Fibroblast of the aortic adventitia (primary cell): ENCODE results near the gene TIA1. TPM values are rescaled to one million over a fixed set of nuclear protein-coding genes. Genes with fewer than 3 reads are reported as not detected.

Experiments used
- DNase-seq: peaks from one replicate; pipeline ENCODE4 v3.0.0-alpha.2; 2010; ENCODE audit warnings: low read depth
- H3K4me3 ChIP-seq: 2 replicates; pipeline ENCODE4 v1.5.1; 2011; ENCODE audit warnings: low read depth, mild to moderate bottlenecking, control low read depth, low read length, moderate library complexity
- CTCF ChIP-seq: IDR thresholded peaks from 2 replicates; pipeline ENCODE4 v1.5.1; 2011; ENCODE audit warnings: mild to moderate bottlenecking, low read length, control low read depth, inconsistent platforms; ENCODE audit not compliant: insufficient read depth
- total RNA-seq: library from RNA; depleted of rRNA; stranded (reverse); fragments of >200 nt; gene quantifications from 2 replicates; pipeline ENCODE4 v1.2.3, GENCODE V29; 2012; ENCODE audit warnings: low replicate concordance

The TIA1 gene
- total RNA-seq, 1 donor: 79.0 TPM

- no peak overlapping the region for H3K4me3 ChIP-seq
- DNase-seq: no peak
- no peak for TF ChIP-seq CTCF
Observed at GRCh38 chr2:70214365-70214764, 34.1 kb downstream of the TIA1 start.

GRCh38 chr2:70212298-70212932 is 36.0 kb downstream of the TIA1 start:
- no peak overlapping the region for H3K4me3 ChIP-seq
- DNase-seq: peak; percentile 45
- TF ChIP-seq CTCF: no peak

GRCh38 chr2:70211595-70211994 is 36.8 kb downstream of the TIA1 start:
- no peak overlapping the region for H3K4me3 ChIP-seq
- no peak for DNase-seq
- no peak for TF ChIP-seq CTCF

- no peak overlapping the region for H3K4me3 ChIP-seq
- TF ChIP-seq CTCF: no peak
- no peak for DNase-seq
Observed at GRCh38 chr2:70204452-70204851, 44.0 kb downstream of the TIA1 start.

DNA sequence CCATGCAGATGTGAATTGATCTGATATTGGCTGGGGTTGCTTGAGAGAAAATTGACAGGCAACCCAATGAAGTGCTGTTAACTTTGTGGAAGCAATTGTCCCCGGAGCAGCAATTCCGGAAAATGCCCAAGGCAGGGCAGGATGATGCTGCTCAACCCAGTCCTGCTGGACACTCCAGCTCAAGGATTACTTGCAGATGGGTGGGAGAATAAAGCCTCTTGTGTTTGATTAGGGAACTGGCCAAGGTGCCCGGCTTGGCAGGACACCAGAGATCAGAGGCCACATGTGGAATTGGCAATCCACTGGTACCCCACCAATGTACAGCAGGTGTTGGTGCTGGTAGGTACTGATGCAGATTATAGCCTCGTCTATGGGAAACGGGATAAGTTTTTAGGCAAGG is 45.3 kb downstream of the TIA1 start:
- DNase-seq: no peak
- no peak for TF ChIP-seq CTCF
- no peak overlapping the region for H3K4me3 ChIP-seq

DNA sequence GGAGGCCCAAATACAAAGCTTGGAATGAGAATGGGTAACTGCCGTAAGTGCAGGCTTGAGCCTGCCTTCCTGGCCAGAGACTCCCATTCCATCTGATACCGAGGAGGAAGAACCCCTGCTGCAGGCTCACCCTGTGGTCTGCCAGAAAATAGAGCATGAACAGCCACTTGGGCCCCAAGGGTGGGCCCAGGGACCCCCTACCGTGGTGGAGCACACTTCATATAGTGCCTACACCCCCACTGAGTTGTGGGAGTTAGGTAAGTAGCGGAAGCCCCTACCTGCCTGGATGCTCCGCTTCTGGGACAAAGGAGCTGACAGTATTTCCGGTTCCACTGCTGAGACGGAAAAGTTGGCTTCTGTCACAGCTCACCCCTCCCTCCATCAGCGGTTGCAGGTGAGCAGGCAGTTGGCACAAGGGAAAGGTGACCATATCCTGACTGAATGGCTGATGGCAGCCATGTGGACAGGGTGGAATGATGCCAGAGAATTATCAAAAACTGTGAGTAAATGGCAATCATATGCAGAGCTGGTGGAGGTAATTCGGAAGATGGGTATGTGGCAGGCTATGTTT is 46.1 kb downstream of the TIA1 start:
- no peak for TF ChIP-seq CTCF
- H3K4me3 ChIP-seq: no peak overlapping the region
- DNase-seq: no peak

DNA sequence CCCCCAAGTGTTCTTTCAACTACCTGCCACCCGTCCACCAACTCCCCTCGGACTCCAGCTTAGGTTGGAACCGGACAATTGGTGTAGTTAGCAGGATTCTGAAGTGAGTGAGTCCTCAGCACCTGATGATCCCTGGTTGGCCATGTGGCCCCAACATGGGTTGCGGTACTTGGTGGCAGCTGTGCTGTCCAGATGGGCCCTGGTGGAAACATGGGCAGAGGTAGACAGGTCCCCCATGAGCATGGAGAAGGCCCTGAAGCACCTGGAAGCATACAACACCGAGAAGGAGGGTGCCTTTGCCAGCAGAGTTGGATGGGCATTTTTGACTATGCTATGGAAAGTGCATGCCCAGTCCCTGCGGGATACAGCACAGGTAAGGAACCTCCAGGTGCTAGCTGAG is 46.6 kb downstream of the TIA1 start:
- no peak for TF ChIP-seq CTCF
- DNase-seq: no peak
- H3K4me3 ChIP-seq: no peak overlapping the region
